NCI-H446 (cell line): ENCODE data around the gene NAPA.

Experiments used
- DNase-seq, 2 experiments: peaks; one replicate each; lab custom pipeline; 2025; lab: John Stamatoyannopoulos, UW

NAPA gene

GRCh38 chr19:47521473-47522180 is 6.8 kb upstream of the NAPA start:
- no peak for DNase-seq

- DNase-seq: no peak
Observed at GRCh38 chr19:47520839-47521238, 6.0 kb upstream of the NAPA start.

GRCh38 chr19:47520343-47520806 is 5.5 kb upstream of the NAPA start:
- DNase-seq: no peak

- DNase-seq: no peak
Observed at GRCh38 chr19:47518854-47519253, 4.0 kb upstream of the NAPA start.

- DNase-seq: no peak
Observed at GRCh38 chr19:47518139-47518538, 3.3 kb upstream of the NAPA start.

GRCh38 chr19:47514151-47514868 is 553 bp downstream of the NAPA start:
- DNase-seq: no peak

- DNase-seq: no peak
Observed at GRCh38 chr19:47512948-47513319, 1.9 kb downstream of the NAPA start.

GRCh38 chr19:47512183-47512947 is 2.5 kb downstream of the NAPA start:
- DNase-seq: peak in 1 of 2 experiments; percentile 49

- DNase-seq: peak; percentile 74 to 96
Observed at GRCh38 chr19:47511681-47512080, 3.2 kb downstream of the NAPA start.

GRCh38 chr19:47511128-47511517 is 3.7 kb downstream of the NAPA start:
- DNase-seq: no peak

GRCh38 chr19:47510516-47511127 is 4.2 kb downstream of the NAPA start:
- DNase-seq: peak in 1 of 2 experiments; percentile 37

- DNase-seq: peak; percentile 63 to 90
Observed at GRCh38 chr19:47509973-47510372, 4.9 kb downstream of the NAPA start.

GRCh38 chr19:47509170-47509847 is 5.6 kb downstream of the NAPA start:
- DNase-seq: peak in 1 of 2 experiments; percentile 54

GRCh38 chr19:47508721-47509120 is 6.1 kb downstream of the NAPA start:
- DNase-seq: no peak

GRCh38 chr19:47507924-47508553 is 6.8 kb downstream of the NAPA start:
- peak; percentile 80 to 86 for DNase-seq

GRCh38 chr19:47507012-47507411 is 7.9 kb downstream of the NAPA start:
- DNase-seq: peak; percentile 74 to 96

GRCh38 chr19:47506459-47506858 is 8.4 kb downstream of the NAPA start:
- no peak for DNase-seq

- no peak for DNase-seq
Observed at GRCh38 chr19:47505506-47505905, 9.4 kb downstream of the NAPA start.

- DNase-seq: no peak
Observed at GRCh38 chr19:47503826-47504150, 11.1 kb downstream of the NAPA start.

GRCh38 chr19:47503130-47503825 is 11.6 kb downstream of the NAPA start:
- DNase-seq: no peak
